HG02588 (cell line): ENCODE results near the gene PRKG1.

Source experiments
- ATAC-seq: cut with Tn5 transposase; IDR thresholded peaks from one replicate; pipeline ENCODE4 v1.9.1; 2021; ENCODE audit warnings: mild to moderate bottlenecking, moderate library complexity; ENCODE audit not compliant: unreplicated experiment

The PRKG1 gene

GRCh38 chr10:51074238-51075028 lies at the start of gene PRKG1:
PRKG1 (plus strand) TSS chr10:51074487.
- ATAC-seq, result no peak

GRCh38 chr10:51028420-51028819 lies 45.9 kb upstream of the PRKG1 start:
- ATAC-seq, result no peak

GRCh38 chr10:51029172-51029641 lies 45.1 kb upstream of the PRKG1 start:
- no peak for ATAC-seq

- no peak for ATAC-seq
These were observed 43.8 kb upstream of the PRKG1 start for GRCh38 chr10:51030480-51030879.

GRCh38 chr10:51031950-51032349 lies 42.3 kb upstream of the PRKG1 start:
- ATAC-seq, result no peak

GRCh38 chr10:51034769-51035168 lies 39.5 kb upstream of the PRKG1 start:
- ATAC-seq, result no peak

GRCh38 chr10:51035344-51035743 lies 38.9 kb upstream of the PRKG1 start:
- ATAC-seq, result no peak

- no peak for ATAC-seq
These were observed 28.4 kb upstream of the PRKG1 start for GRCh38 chr10:51045871-51046270.

GRCh38 chr10:51046654-51047053 lies 27.6 kb upstream of the PRKG1 start:
- no peak for ATAC-seq

GRCh38 chr10:51047857-51048256 lies 26.4 kb upstream of the PRKG1 start:
- no peak for ATAC-seq

GRCh38 chr10:51048792-51049191 lies 25.5 kb upstream of the PRKG1 start:
- ATAC-seq, result no peak

- no peak for ATAC-seq
These were observed 22.1 kb upstream of the PRKG1 start for GRCh38 chr10:51052163-51052562.

GRCh38 chr10:51057925-51058324 lies 16.4 kb upstream of the PRKG1 start:
- no peak for ATAC-seq

- ATAC-seq, result no peak
These were observed 11.1 kb upstream of the PRKG1 start for GRCh38 chr10:51063166-51063565.

- no peak for ATAC-seq
These were observed 10.4 kb upstream of the PRKG1 start for GRCh38 chr10:51063659-51064535.

- ATAC-seq, result no peak
These were observed 8.1 kb upstream of the PRKG1 start for GRCh38 chr10:51066231-51066630.

GRCh38 chr10:51072210-51072609 lies 2.1 kb upstream of the PRKG1 start:
- ATAC-seq, result no peak

- no peak for ATAC-seq
These were observed 1.3 kb upstream of the PRKG1 start for GRCh38 chr10:51072921-51073434.

- no peak for ATAC-seq
These were observed 642 bp upstream of the PRKG1 start for GRCh38 chr10:51073453-51074237.

GRCh38 chr10:51075043-51075872 lies 971 bp downstream of the PRKG1 start:
- no peak for ATAC-seq
